ENCODE measurements around the gene PDIA3.
"Not testable (repeated sequence)": the region's sequence is repeated elsewhere in the genome, so short reads cannot be mapped to it uniquely, and the experiment has no call there.

The PDIA3 gene

DNA sequence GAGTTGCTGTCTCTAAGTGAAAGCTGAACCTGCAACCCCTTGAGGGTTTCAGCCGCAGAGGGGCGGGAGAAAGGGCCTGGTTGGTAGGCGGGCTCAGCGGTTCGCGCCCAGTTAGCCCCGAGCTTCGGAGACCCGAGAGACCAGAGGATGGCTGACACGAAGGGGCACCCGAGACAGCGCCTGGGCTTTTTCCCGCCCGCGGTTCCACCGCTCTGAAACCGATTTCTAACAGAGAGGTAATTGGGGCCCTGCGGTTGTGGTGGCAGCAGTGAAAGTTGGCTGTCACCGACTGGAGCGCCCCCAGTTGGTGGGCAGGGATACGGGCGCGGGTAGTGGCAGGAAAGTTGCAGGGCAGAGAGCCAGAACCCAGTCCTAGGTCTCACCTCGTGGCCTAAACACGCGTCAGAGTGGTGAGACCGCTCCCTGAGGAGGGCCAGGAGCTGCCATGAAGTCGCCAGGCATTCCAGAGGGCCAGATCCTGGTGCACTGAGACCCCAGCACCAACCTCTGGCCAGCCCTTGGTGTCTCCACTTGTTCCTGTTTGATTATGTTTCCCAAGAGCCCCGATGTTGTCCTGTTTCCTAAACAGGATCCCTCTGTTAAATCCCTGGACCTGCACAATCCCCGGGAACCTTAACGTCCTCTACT, 31.2 kb downstream of the PDIA3 start:
- DNase-seq, result peak; percentile 51 to 75 (median 66)

DNA sequence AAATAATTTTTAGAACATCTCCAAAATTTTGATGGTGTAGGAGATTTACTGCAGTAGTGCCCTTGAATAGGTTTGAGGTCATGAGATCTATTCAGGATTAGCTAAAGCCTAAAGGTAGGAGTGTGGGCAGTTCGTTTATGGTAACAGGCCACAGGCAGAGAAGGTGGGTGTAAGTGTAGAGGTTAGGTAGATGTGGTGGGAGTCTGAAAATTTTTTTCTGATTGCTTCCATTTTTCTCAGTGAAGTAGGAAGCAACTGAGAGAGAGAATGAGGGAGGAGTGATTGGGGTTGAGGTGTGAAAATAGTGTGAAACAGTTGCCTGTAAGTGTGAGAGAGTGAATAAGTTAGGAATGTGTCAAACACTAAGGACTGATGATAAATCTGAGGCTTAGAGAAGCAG, 32.8 kb downstream of the PDIA3 start:
- DNase-seq, result no peak

DNA sequence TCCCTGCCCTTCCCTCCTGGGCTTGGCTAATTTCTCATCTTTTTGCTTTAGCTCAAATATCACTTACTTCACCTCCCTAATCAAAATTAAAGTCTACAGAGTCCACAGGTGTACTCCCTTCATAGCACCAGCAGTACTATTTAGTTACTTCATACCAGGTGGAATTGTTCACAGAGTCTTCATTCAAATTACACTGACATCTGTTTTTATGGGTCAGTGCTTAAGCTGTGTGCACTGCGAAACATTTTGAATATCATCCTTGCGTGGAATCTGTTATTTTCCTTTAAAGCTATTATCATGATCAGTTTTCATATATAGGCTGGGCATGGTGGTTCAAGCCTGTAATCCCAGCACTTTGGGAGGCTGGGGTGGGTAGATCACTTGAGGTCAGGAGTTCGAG, 43.2 kb downstream of the PDIA3 start:
- DNase-seq, result no peak

DNA sequence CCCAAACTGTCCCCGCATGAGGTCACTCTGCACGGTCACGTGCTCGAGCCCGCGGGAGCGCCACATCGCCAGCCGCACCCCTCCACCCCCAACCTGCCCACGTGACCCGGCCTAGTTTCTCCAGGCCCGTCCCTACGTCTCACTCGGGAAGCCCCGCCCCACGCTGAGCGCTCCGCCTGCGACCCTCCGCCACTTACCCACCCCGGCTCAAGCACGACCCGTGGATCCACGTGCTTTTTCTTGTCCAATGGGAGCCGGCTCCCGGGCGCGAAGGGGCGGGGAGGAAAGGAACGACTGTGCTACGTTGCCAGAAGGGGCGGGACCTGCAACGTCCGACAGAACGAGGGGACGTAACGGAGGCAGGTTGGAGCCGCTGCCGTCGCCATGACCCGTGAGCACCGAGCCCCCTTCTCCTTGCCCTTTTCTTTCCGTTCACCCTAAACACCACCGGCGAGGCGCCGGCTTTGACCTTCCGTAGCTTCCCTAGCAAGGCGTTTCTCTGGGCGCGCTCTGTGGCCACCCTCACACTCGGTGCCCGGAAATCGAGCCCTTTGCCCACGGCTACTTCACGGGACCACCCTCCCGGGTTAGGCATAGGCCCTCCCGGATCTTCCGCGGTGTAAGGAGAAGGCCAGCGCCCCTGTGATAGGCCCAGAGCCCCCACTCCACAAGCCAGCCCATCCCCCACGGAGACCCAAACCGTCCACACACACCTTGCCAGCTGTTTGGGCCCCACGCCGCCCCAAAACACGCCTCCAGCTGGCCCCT, 45.9 kb downstream of the PDIA3 start, which contains the start of gene SERF2:
TSS of gene SERF2 (plus strand) at position 328 of the 768 bp plus-strand sequence. CDS start at position 385, 57 bp downstream.
- DNase-seq, result peak; percentile 97 to 99 (median 98)

DNA sequence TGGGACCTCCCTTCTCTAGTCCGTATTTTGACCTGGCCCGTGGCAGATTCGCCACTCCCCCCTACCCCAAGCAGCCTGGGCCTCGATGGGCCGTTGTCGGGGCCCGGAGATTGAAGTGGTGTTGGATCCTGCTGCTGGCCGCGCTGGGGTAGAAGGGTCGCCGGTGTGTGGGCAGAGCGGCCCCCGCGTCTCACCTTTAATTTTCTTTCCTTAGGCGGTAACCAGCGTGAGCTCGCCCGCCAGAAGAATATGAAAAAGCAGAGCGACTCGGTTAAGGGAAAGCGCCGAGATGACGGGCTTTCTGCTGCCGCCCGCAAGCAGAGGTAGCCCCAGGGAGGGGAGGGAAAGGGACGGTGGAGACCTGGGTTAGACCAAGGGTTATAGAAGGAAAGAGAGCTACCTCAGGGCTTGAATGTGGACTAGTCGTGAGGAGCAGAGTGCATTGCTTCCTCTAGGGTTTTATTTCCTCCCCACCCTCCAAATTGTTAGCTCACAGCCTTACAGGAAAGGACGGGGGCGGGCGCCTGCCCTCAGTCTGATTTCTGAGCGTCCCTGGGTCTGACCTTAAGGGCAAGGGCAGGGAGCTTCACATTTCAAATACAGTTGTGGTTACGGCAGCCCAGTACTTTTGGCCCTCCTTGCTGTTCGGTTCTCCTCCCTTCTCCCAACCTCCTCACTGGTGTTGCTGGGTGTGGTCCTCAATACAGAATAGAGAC, 46.7 kb downstream of the PDIA3 start:
- DNase-seq, result peak in 1 of 4 experiments; percentile 6

DNA sequence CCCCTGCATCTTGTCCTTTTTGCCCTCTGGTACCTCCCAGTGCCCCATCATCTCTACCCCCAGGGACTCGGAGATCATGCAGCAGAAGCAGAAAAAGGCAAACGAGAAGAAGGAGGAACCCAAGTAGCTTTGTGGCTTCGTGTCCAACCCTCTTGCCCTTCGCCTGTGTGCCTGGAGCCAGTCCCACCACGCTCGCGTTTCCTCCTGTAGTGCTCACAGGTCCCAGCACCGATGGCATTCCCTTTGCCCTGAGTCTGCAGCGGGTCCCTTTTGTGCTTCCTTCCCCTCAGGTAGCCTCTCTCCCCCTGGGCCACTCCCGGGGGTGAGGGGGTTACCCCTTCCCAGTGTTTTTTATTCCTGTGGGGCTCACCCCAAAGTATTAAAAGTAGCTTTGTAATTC, 47.4 kb downstream of the PDIA3 start:
- DNase-seq, result no peak

DNA sequence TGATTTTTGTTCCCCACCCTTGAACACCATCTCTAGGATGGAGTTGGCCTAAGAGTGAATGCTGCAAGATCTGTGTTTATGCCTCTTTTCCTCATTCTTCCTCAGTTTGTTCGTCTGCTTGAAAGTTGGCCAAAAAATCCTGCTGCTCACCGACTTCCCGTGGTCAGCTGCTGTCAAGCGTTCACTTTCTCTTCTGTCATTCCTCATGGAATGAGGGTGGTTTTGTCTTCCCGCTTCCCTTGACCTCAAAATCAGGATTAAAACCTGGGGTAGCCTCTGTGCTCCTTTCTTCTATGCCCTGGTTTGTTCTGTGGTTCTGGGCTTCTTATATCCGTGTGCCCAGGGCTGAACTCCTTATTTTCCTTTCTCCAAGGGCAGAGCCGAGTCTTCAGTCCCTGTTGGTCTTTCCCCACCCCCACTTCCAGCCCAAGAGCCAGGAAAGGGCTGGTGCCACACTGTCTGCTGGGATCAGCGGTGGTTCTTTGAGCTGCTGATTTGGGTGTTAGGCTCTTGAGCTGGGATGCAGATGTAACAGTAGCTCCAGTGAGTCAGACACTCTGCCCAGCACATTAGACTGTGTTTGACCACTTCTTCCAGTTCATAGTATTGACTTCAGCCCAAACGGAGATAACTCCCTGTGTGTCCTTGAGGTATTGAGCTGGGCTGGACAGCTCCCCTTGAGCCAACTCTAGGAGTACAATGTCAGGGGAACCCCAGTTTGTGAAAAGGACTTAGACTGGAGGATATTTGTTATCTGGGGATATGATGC, 48.2 kb downstream of the PDIA3 start:
- no peak for DNase-seq

DNA sequence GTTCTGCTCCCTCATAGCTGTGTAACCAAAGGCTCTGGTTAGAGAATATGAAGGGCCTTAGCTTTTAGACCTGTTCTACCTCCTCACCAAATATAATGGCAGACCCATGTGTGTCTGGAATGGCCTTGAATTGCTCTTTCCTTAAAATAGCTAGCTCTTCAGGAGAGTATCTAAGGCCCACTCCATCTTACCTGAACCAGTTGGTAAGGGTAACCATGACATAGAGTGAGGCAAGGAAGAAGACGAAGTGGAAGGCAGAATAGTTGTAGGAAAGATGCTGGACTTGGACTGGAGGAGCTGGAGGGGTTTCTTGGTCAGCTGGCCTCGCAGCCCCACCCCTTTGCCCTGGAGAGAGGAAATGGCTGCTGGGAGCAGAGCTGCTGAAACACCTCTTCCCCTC, 49.0 kb downstream of the PDIA3 start:
- no peak for DNase-seq

DNA sequence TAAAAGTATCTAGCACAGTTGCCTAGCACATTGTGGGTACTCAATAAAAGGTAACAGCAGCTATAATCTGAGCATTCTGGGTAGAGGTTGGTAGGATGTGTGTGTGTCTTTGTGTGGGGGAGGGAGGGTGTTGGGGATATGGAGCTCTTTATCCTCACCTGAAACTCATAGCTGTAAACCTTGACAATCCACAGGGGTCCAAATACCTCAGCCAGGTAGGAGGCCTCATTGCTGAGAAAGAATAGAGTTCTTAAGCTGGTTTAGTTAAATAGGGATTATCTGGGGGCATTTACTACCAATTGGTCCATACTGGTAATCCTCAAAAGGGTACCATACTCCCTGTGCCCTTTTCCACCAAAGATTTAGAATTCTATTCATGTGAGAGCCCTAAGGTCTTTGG, 49.8 kb downstream of the PDIA3 start:
- DNase-seq, result no peak

DNA sequence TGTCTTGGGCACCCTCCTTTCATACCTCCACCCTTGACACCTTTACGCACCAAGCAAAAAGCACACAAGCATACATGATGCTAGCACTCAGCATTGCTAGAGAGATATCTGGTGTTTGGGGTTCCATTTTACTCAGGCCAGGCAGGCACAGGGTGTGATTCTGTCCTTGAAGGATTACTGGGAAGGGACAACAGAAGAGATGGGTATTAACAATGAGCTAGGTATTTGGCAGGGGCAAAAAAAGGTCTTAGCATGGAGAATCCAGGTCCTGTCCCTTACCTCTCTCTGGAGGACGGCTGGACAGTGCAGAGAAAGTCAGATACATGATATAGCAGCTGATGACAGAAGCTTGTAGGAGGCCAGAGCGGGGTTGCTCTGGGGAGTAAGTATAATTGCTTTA, 50.3 kb downstream of the PDIA3 start:
- no peak for DNase-seq

DNA sequence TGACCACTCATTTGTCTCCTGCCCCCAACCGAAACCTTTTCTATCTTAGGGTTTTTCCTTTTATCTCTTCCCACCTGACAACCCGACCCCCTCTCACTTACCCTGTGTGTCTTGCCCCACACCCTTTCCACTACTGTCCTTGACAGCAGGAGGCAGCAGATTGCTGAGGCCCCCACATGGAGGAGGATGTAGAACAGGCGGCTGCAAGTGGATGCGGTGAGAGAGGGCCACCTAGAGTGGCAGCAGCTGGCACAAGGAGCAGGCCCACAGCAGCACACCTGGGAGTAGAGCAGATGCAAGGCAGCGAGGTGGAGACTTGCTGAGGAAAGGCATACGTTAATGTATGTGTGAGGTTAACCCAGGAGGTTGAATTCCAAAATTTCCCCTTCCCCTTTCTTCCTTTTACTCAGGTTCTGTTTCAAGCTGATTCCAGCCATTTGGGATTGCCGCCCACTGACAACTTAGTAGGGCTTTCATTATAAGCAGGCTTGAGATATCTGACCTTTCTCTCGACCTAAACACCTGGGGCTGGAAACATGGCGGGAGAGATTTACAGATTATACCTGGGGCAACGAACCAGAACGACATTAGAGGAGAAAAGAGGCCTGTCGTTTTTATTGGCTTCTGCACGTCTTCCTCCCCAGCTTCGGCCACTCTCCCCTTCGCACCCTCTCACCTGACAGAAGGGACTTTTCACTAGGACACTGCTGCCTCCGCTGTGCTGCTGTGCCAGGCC, 53.1 kb downstream of the PDIA3 start:
- DNase-seq, result no peak

DNA sequence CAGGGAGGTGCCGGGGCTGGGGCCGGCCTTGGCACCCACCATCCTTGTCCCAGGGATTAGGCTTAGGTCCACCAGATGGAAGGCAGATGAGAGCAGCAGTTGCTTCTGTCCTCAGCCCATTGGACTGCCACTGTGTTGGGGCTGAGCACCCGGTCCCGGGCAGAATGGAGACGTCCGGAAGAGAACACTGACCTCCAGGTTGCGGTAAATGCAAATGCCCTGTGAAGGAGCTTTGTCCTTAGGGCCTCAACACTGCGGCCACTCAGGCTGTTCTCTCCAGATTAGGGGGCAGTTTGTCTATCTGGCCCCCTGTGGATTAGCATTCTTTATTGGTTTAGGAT, 53.7 kb downstream of the PDIA3 start, which contains the start of gene SERINC4:
TSS of gene SERINC4 (minus strand) at position 276 of the 341 bp plus-strand sequence. CDS start at position 42, 234 bp downstream.
- no peak for DNase-seq

DNA sequence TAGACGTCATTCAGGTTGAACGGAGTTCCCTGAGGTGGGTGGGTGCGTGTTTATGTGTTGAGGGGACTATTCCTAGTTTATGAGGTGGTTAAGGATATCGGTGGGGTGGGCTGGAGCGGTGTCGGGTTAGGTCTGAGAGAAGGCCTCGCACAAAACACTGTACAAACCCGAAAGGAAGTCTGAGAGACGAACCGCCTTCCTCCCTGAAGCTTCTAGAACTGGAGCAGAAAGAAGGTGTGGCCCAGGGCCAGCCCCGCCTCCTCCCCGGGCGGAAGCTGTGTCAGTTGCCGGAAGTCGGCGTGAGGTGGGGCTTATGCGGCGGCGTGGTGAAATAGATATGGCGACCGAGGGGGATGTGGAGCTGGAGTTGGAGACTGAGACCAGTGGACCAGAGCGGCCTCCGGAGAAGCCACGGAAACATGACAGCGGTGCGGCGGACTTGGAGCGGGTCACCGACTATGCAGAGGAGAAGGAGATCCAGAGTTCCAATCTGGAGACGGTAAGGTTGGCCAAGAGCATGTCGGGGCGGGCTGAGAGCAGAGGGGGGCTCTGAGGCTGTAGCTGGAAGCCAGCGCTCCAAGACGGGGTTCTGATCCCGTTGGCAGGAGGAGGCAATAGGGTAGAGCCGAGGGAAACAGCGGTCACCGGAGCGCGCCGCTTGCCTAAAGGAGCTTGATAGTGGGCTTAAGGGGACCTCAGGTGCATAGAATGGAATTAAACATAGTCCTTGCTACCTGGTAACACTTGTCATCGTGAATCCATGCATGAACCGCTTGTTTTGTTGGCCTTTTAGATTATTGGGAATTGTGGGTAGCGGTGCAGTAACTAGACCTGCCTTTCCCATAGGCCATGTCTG, 54.3 kb downstream of the PDIA3 start, which contains the start of gene HYPK:
TSS of gene HYPK (plus strand) at position 314 of the 856 bp plus-strand sequence. CDS start at position 338, 24 bp downstream.
- peak; percentile 64 to 91 (median 75) for DNase-seq

DNA sequence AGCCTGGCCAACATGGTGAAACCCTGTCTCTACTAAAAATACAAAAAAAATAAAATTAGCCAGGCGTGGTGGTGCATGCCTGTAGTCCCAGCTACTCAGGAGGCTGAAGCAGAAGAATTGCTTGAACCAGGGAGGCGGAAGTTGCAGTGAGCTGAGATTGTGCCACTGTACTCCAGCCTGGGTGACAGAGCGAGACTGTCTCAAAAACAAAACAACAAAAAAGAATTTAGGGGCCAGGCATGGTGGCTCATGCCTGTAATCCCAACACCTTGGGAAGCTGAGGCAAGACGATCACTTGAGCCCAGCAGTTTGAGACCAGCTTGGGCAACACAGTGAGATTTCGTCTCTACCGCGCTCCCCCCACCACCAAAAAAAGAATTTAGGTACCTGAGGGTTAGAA, 56.4 kb downstream of the PDIA3 start:
- not testable (repeated sequence) for DNase-seq

DNA sequence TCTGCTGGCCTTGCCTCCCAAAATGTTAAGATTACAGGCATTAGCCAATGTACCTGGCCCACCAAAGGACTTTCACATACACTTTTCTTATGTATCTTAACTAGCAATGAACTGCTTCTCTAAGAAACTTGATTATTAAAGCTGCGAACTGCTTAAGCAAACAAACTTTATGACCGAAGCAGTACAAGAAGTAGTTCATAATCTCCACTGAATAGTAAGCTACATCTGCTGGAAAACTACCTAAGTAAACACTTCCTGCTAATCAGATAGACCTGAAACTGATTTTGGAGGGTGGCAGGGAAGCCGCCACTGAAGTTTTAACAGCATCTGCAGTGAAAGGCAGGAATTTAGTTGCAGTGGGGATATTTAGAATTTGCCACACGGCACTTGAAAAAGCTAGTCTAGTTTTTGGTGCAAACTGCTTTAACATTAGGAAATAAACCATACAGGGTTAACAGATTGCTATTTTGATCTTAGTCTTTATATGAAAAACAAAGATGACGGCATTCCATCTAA, 62.3 kb downstream of the PDIA3 start:
- DNase-seq, result no peak

DNA sequence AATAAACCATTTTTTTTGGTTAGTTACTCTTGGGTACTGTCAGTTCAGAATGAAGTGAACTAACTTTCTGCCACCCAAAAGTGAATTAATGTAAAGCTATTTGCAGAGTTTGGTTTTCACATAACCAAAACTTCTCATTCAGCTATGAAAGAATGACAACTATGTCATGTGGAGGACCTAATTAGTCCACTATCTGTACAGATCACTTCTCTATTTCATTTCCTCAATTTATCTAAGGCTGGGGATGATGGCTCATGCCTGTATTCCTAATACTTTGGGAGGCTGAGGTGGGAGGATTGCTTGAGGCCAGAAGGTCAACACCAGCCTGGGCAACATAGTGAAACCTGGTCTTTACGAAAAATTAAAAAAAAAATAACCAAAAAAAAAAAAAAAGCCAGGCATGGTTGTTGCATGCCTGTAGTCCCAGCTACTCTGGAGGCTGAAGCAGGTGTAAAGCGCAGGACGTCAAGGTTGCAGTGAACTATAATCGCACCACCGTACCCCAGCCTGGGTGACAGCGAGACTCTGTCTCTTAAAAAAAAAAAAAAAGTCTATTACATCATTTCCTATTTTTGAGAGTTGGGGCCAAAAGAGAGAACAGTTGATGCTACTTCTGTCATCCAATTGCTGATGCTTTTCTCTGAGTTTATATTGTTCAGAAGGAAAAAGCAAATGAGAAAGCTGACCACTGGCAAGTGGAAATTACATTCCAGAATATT, 62.9 kb downstream of the PDIA3 start:
- no peak for DNase-seq

DNA sequence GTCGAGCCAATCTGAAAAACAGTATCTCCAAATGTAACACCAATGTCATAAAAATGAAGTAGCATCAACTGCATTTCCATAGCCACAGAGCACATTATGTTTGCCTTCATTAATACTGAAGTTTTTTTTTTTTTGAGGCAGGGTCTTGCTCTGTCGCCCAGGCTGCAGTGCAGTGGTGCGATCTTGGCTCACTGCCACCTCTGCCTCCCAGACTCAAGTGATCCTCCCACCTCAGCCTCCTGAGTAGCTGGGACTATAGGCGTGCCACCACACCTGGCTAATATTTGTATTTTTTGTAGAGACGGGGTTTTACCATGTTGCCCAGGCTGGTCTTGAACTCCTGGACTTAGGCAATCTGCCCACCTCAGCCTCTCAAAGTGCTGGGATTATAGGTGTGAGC, 68.8 kb downstream of the PDIA3 start:
- not testable (repeated sequence) for DNase-seq

DNA sequence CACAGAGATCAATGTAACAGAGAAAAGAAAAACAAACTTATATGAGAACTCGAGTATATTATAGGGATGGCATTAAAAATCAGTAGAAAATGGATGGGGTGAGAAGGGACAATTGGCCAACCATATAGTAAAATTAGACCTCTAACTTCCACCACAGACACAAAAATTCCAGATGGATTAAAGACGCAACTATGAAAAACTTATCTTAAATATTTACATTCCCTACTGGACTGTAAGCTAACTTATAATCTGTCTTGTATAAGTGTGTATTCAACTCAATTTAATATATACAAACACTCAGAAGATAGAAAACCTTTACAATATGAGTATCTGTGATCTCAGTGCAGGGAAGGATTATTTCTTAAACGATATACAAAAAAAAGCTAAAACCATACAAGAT, 75.3 kb downstream of the PDIA3 start:
- no peak for DNase-seq

All from activated naive CD4-positive, alpha-beta T cell (primary cell).